T-helper 2 cell treated with Interferon-gamma antibody and Interleukin-4, amounts not matched to agents 100 ng/mL and 5 ng/mL, for 36 hours (primary cell): ENCODE data around the gene FEN1. TPM values are rescaled to one million over a fixed set of nuclear protein-coding genes. Genes with fewer than 3 reads are reported as not detected.

ENCODE experiments used
- intact Hi-C: fragments of 100-400 bp; cut with micrococcal nuclease; formaldehyde crosslinking; loops from one replicate; pipeline ENCODE4 v1.15.1; 2023
- total RNA-seq: library from RNA; stranded (reverse); gene quantifications from 2 replicates; pipeline ENCODE4 v1.2.3, GENCODE V29; 2022

Gene FEN1
- total RNA-seq, 1 donor from 2014 or later = 139 TPM

DNA sequence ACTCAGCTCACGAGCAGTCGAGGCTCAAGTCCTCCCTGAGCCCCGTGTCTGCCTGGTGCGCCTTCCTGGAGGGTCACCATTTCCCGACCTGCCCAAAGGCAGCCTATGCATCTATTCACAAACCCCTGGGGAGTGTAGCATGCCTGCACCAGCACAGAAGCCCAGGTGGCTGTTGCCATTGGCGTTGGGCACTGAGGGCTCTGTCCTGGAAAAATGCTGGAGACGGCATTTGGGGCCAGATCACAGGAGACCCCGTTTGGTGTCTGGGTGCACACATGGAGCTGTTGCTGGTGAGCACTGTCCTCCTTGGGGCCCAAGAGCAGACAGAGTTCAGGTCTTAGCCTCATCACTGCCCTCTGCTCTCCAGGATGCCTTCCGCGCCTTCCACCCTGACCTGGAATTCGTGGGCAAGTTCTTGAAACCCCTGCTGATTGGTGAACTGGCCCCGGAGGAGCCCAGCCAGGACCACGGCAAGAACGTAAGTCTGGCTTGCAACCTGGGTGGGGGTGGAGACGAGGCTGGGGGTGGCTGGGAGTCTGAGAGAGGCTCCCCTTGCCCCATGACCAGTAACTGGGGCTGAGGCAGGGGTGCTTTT lies 44.8 kb downstream of the FEN1 start:
- intact Hi-C loops = no loop called here

DNA sequence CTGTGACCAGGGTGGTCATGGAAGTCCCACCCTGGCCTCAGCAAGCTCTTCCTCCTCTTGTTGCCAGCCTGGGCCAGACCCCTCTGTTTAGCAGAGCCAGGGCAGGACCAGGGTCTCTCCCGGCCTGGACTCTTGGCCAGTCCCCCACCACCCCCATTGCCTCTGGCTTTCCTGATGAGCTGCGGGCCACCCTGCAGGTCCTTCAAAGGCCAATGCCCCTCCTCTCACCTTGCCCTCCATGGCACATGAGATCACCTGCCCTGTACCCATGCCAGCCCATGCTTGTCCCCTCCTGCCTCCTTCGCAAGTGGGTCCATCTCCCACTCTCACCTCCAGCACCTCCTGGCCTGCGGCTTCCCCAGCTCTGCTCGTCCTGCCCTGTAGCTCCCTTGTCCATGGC lies 45.8 kb downstream of the FEN1 start:
- intact Hi-C loops = no loop called here

DNA sequence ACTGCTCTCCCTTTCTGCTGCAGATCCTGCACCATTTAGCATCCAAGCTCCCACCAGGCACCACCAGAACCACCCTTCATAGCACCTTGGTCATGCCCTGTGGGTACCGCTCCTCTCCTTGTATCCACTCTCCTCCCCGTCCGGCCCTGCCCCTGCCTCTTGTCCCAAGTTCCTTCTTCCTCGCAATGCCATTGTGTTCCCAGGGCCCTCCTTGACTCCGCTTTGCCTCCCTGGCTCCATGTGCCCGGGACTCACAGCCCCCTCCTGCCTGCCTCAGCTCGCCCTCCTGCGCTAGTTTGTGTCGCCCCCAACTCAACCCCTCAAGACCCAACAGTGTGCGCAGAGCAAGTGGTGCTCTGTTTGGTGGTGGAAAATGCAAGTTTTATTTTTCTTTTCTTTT lies 46.2 kb downstream of the FEN1 start:
- intact Hi-C loops = no loop called here

DNA sequence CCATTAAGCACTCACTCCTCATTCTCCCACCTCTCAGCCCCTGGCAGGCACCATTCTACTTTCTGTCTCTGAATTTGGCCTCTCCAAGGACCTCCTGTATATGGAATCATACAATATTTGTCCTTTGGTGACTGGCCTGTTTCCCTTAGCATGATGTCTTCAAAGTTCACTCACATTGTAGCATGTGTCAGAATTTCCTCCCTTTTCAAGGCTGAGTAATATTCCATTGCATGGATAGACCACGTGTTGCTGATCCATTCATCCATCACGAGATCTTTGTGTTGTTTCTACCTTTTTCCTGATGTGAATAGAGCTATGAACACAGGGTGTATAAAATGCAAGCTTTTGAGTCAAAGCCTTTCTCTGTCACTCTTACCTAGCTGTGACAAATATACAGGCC lies 47.0 kb downstream of the FEN1 start:
- intact Hi-C loops = no loop called here

DNA sequence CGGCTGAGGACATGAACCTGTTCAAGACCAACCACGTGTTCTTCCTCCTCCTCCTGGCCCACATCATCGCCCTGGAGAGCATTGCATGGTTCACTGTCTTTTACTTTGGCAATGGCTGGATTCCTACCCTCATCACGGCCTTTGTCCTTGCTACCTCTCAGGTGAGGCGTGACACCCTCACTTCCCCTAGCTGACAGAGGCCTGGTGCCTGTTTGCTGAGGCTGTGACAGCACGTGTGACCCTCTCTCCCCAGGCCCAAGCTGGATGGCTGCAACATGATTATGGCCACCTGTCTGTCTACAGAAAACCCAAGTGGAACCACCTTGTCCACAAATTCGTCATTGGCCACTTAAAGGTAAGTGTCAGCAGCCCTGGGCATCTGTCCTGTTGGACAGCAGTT lies 47.7 kb downstream of the FEN1 start:
- intact Hi-C loops = no loop called here

DNA sequence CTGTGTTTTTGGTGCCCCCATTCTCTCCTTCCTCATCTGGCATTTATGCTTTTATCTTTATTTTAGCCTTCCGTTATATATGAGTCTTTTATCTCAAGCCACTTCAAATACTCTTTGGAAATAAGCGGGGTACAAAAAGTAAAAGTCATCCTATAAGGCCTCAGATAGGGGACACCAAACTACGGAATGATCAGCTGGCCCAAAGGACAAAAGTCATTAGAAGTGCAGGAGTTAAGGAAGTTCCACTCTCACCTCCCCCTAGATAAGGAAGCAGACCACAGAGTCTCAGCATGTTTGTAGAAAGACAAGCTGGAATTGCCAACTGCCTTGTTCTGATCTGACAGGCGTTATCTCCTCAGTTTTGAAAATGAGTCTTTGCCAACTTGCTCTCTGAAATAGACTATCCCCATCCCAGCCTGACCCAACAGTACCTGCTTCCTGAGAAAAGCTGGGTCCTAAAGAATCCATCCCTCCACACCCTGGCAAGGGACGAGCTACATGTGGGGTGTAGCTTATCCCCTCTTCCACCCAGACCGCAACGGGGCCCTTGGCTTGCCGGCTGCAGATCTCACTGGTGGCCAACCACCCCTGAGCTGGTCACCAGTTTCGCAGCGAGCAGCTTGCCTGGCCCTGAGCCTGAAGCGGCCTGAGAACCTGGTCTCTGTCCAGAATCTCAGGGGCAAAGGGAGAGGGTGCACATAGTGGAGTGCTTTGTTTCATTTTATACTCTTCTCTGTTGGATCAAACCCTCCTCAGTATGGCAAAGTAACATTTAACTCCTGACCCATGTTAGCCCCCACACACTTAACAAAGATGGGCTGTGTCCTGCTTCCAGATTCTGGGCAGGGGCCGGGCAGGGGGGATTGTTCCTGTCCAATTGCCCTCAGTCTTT lies 49.2 kb downstream of the FEN1 start:
- intact Hi-C loops = no loop called here

DNA sequence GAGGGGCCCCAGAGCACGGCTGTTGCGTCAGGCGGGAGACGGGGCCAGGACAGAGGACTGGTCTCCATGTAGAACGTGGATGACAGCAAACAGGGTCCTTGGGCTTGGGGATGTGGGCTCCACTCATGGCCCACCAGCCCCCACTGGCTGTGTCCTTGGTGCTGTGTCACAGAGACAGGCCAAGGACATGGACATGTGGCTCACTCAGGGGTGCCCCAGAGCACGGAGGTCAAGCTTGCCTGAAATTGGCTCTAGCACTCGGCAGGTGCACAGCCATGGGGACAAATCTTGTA lies 49.8 kb downstream of the FEN1 start:
- intact Hi-C loops = no loop called here

DNA sequence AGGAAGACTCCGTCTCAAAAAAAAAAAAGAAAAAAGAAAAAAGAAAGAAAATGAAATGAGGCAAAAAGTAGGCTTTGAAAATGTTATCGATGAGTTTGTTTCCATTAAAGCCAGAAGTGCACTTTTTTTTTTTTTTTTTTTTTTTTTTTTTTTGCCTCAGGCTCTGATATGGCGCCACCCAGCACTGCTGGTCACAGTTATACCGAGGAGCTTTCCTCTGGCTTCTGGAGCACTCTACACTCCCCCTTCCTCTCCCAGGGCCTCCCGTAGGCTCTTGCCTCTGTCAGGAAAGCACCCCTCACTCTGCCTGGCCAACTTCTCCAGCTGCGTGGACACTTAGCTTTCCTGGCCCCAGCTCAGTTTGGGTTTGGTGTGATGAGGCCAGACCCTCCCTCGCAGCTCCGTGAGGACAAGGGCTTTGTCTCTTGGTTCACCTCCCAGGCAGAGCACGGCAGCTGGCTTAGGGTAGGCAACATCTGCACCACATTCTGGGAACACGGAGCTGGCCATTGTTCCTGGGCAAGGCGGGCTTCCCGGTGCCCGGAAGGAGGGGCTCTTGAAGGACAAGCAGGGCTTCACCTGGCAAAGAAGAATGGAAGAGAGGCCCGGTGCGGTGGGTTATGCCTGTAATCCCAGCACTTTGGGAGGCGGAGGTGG lies 52.3 kb downstream of the FEN1 start:
- intact Hi-C loops = no loop called here

DNA sequence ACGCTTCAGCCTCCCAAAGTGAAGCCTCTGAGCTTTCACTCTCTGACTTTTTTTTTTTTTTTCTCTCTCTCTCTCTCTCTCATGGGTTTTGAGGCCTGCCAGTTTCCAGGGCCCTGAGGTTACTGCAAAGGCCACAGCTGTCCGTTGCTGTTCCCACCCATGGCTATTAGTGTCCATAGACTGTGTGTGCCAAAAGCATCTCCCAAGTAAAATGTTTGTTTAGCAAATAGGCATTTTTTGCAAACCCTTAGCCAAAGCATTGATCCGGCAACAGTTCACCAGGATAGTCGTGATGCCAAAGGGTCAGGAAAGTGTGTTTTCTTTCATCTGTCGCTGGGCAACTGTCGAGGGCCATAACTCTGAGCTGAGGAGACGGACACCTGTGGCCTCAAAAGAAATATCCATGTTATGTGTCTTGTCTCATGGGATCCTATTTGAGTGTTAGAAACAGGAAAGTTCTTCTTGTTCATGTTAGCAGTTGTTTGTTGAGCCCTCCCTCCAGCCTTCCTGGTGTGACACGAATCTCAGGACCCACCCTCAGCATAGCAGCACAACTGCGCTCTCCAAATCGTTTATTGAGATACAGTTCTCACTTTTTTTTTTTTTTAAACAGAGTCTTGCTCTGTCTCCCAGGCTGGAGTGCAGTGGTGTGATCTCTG lies 53.8 kb downstream of the FEN1 start:
- intact Hi-C loops = no loop called here

Other genes with a start within 250 kb of the FEN1 start
- gene SYT7, start 211.8 kb upstream of the FEN1 start, total RNA-seq = not detected in 2 replicates
- 0.07 and 0.09 TPM in 2 replicates for gene DAGLA, start 112.5 kb upstream of the FEN1 start, total RNA-seq
- 1.2 and 1.3 TPM in 2 replicates for gene MYRF, start 40.3 kb upstream of the FEN1 start, total RNA-seq
- gene TMEM258, start 312 bp upstream of the FEN1 start, total RNA-seq = 174 and 179 TPM in 2 replicates
- gene FADS1, start 24.1 kb downstream of the FEN1 start, total RNA-seq = 70.0 and 73.4 TPM in 2 replicates
- gene FADS2, start 35.4 kb downstream of the FEN1 start, total RNA-seq = 268 and 282 TPM in 2 replicates
- gene FADS3, start 98.6 kb downstream of the FEN1 start, total RNA-seq = 5.0 and 5.3 TPM in 2 replicates
- not detected in 2 replicates for gene RAB3IL1, start 124.7 kb downstream of the FEN1 start, total RNA-seq
- gene BEST1, start 157.4 kb downstream of the FEN1 start, total RNA-seq = not detected in 2 replicates
- 895 and 896 TPM in 2 replicates for gene FTH1, start 174.7 kb downstream of the FEN1 start, total RNA-seq